ENCODE measurements around the gene CASTOR2.

The CASTOR2 gene

DNA sequence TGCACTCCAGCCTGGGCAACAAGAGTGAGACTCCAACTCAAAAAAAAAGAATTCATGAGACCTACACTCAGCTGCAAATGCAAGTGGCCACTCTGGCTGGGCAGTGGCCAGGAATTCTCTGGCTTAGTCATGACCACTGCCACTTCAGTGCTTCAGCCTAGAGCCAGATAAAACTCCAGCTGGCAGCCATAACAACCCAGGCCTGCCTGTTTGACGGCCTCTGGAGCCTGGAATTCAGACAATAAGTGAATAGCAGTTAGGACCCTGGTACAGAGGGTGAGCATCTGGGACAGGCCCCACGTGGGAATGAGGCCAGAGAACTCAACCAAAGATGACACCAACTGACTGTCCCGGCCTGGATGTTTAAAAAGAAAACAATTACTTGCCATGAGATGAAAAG, 90.2 kb downstream of the CASTOR2 start:
- TF ChIP-seq, protein P1, sequence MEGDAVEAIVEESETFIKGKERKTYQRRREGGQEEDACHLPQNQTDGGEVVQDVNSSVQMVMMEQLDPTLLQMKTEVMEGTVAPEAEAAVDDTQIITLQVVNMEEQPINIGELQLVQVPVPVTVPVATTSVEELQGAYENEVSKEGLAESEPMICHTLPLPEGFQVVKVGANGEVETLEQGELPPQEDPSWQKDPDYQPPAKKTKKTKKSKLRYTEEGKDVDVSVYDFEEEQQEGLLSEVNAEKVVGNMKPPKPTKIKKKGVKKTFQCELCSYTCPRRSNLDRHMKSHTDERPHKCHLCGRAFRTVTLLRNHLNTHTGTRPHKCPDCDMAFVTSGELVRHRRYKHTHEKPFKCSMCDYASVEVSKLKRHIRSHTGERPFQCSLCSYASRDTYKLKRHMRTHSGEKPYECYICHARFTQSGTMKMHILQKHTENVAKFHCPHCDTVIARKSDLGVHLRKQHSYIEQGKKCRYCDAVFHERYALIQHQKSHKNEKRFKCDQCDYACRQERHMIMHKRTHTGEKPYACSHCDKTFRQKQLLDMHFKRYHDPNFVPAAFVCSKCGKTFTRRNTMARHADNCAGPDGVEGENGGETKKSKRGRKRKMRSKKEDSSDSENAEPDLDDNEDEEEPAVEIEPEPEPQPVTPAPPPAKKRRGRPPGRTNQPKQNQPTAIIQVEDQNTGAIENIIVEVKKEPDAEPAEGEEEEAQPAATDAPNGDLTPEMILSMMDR (conservative IDR thresholded peaks at IDR 0.05), result no peak
- no peak for TF ChIP-seq ZFX (IDR thresholded peaks at IDR 0.05)
- no peak overlapping the region for H3K27ac ChIP-seq

DNA sequence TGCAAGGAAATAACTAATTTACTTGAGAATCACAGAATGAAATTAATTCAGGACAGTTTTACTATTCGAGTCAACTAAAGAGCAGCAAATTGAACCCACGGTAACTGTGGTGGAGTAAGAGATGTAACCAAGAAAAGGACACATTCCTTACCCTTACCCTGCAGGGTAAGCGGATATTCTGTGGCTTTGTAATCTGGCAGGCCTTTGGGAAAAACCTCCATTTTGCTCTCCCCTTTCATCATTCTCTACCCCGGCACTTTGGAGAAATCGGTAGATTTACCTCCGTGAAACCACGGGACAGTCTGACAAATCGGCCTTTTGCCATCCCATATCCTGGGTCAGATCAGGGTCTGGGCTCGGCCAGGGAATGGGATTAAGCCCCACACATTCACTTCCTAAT, 90.7 kb downstream of the CASTOR2 start:
- no peak overlapping the region for H3K27ac ChIP-seq
- TF ChIP-seq, protein P1 (conservative IDR thresholded peaks at IDR 0.05), result no peak
- no peak for TF ChIP-seq ZFX (IDR thresholded peaks at IDR 0.05)

- no peak overlapping the region for H3K27ac ChIP-seq
- no peak for TF ChIP-seq ZFX (IDR thresholded peaks at IDR 0.05)
Observed at GRCh38 chr7:75055830-75056772, 91.6 kb downstream of the CASTOR2 start.

DNA sequence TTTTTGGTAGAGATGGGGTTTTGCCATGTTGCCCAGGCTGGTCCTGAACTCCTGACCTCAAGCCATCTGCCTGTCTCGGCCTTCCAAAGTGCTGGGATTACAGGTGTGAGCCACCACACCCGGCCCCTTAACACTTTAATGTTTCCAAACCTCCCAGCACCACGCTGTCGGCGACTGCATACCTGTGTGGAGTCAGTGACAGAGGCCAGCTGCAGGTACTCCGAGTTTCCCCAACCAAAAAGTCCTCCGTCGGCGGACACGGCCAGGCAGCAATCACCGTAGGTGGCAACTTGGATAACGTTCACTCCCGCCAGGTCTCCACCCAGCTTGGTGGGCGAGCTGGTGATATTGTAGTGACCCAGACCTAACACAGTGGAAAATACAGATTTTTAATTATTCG, 93.9 kb downstream of the CASTOR2 start:
- H3K27ac ChIP-seq, result no peak overlapping the region
- TF ChIP-seq, protein P1 (conservative IDR thresholded peaks at IDR 0.05), result no peak
- no peak for TF ChIP-seq ZFX (IDR thresholded peaks at IDR 0.05)

DNA sequence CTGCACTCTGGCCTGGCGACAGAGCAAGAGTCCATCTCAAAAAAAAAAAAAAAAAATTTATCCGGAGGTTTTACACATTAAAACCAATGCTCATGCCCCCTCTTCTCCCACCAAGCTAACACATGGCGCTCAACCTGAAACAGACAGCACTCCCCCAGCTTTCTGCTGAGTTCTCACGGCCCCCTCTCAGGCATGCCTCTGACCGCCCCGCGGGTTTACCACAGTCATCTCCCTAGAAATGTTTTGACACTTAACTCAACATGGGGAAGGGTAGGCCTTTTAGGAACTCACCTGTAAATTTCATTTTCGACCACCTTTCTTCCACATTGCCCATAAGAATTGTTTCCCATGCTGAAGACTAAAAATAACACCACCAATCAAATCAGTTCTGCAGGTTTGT, 99.8 kb downstream of the CASTOR2 start:
- TF ChIP-seq ZFX (IDR thresholded peaks at IDR 0.05), result no peak
- TF ChIP-seq, protein P1 (conservative IDR thresholded peaks at IDR 0.05), result no peak

DNA sequence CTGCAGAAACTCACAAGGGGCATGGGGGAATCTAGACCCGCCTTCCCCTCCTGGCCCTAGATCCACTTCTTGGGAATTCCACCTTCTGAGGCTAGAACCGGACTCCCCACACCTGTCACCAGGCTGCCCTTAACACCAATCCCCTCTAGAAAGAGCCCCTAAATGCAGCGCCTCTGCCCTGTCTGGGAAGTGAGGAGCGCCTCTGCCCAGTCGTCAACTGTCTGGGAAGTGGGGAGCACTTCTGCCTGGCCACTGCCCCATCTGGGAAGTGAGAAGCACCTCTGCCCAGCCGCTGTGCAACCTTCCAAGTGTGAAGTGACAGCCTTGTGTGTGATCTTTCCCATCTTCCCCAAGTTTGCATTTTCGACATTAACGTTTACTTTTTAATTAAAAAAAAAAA, 100.3 kb downstream of the CASTOR2 start:
- no peak for TF ChIP-seq ZFX (IDR thresholded peaks at IDR 0.05)
- TF ChIP-seq, protein P1 (conservative IDR thresholded peaks at IDR 0.05), result no peak
- H3K27ac ChIP-seq, result no peak overlapping the region

More for the DNA sequence above, 99.8 kb downstream of the CASTOR2 start:
- no peak overlapping the region for H3K27ac ChIP-seq

- TF ChIP-seq, protein P1 (conservative IDR thresholded peaks at IDR 0.05), result no peak
- TF ChIP-seq ZFX (IDR thresholded peaks at IDR 0.05), result no peak
- H3K27ac ChIP-seq, result no peak overlapping the region
Observed at GRCh38 chr7:75066521-75066920, 102.0 kb downstream of the CASTOR2 start.

- TF ChIP-seq ZFX (IDR thresholded peaks at IDR 0.05), result no peak
- TF ChIP-seq, protein P1 (conservative IDR thresholded peaks at IDR 0.05), result no peak
Observed at GRCh38 chr7:75072981-75073283, 108.4 kb downstream of the CASTOR2 start.

GRCh38 chr7:75074262-75074641, 109.7 kb downstream of the CASTOR2 start:
- peak overlapping the region; percentile 92 for H3K27ac ChIP-seq

More at GRCh38 chr7:75072981-75073283, 108.4 kb downstream of the CASTOR2 start:
- H3K27ac ChIP-seq, result peak overlapping the region; percentile 92

Data from C4-2B (cell line).